ENCODE measurements around the gene ENO1.

ENO1 gene

GRCh38 chr1:8871965-8872399 lies 6.5 kb downstream of the ENO1 start:
- in situ Hi-C loops (cut with HindIII; ENCODE audit: low sequenced_read_pairs), result no loop called here

DNA sequence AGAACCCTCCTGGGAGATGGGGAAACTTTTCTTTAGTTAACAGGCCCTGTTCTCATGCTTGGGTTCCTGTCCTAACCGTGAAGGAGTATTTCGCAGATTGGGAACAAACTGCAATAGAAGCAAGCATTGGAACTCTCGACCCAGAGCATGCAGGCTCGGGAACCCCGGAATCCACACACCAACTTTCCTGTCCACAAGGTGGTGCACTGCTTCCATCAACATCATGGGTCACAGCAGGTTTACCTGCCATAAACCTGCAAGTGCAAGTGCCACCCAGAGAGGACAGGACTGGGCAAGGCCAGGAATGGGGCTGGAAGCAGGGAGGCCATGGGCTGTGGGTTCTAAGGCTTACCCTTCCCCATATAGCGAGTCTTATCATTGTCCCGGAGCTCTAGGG lies 6.9 kb downstream of the ENO1 start:
- in situ Hi-C loops (cut with HindIII; ENCODE audit: low sequenced_read_pairs), result no loop called here

DNA sequence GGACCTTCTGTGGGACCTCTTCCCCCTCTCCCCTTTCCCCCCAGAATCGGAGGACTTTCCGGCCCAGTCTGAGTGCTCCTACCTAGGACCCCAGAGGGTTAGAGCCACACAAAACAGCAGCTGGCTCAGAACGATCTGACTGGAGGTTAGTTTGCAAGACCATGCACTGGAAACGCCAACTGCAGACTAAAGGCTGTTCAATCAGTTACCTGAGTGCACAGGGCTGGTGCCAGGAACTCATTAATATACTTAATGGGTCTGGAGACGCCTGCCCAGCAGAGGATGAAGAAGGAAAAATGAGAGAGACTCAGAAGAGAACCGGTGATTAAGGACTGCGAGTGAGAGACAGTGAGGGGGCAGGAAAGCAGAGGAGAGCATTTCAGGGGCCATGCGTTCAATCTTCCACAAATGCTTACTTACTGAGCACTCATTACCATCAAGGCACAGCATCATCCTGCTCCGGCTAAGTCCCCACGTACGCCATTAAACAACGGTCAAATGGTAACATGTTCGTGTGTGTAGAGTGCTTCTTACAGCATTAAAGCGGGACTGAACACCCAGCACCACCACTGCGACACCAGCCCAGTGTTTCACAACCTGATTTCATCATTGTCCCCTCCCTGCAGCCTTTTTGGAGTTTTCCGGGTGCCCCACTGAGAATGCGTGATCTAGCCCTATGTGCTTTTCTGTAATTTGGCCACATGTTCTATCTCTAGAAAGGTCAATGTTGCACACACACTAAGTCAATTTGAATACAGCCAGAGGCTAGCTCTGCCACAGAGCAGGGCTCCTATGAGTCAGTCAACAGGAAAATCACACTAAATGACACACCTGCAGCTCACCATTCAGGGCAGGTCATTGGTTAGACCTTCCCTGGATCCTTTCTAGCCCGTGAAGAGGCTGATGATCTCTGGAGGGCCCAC lies 7.6 kb downstream of the ENO1 start:
- in situ Hi-C loops (cut with HindIII; ENCODE audit: low sequenced_read_pairs), result no loop called here

DNA sequence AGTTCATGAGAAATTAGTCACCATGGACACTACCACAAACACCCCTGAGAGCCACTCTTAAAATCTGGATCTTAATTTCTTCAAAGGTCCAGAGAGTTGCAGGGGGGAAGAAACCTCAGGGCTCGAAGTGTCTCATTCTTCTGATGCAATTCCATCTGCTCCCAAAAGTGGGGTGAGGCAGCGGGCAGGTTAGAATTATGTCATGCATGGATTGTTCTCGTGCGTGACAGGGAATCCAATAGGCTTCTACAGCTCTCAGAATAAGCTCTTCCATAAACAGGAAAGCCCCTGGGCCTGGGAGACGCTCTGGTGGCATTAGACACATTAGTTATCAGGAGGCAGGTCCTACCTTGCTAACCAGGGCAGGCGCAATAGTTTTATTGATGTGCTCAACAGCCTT lies 8.4 kb downstream of the ENO1 start:
- in situ Hi-C loops (cut with HindIII; ENCODE audit: low sequenced_read_pairs), result no loop called here

- in situ Hi-C loops (cut with HindIII; ENCODE audit: low sequenced_read_pairs), result no loop called here
Measured at GRCh38 chr1:8867878-8868567, 10.5 kb downstream of the ENO1 start.

GRCh38 chr1:8866792-8867415 lies 11.6 kb downstream of the ENO1 start:
- in situ Hi-C loops (cut with HindIII; ENCODE audit: low sequenced_read_pairs), result no loop called here

GRCh38 chr1:8866173-8866791 lies 12.2 kb downstream of the ENO1 start:
- in situ Hi-C loops (cut with HindIII; ENCODE audit: low sequenced_read_pairs), result no loop called here

DNA sequence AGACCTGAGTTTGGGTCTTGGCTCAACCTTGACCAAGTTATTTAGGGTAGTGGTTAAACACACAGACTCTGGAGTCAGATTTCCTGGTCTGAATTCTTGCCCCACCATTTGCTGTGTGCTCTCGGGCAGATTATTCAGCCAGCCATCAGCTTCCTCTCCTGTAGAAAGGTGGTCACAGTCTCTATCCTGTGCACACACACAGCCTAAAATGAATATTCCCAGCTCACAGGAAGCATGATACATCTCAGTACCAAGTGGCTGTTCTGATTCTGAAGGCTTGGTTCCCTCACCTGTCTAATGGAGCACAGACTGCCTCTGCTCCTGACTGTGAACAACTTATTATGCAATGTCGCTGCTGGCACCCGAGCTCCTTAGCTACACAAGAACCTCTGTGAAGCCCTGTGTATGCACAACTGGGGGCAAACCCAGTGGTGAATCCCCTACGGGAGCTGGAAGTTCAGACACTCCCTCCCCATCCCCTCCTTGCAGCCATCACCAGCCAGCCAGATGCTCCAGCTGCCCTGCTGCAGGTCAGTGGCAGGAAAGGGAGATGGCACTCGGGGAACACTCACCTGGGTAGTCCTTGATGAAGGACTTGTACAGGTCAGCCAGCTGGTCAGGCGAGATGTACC lies 13.7 kb downstream of the ENO1 start:
- in situ Hi-C loops (cut with HindIII; ENCODE audit: low sequenced_read_pairs), result loop anchor here (5.0 kb wide), 1 partner anchor 87 kb away; no protein-coding TSS in a partner anchor

GRCh38 chr1:8863794-8864233 lies 14.7 kb downstream of the ENO1 start:
- in situ Hi-C loops (cut with HindIII; ENCODE audit: low sequenced_read_pairs), result loop anchor here (5.0 kb wide), 1 partner anchor 88 kb away; no protein-coding TSS in a partner anchor

GRCh38 chr1:8863138-8863537 lies 15.3 kb downstream of the ENO1 start:
- in situ Hi-C loops (cut with HindIII; ENCODE audit: low sequenced_read_pairs), result loop anchor here (5.0 kb wide), 1 partner anchor 89 kb away; no protein-coding TSS in a partner anchor

DNA sequence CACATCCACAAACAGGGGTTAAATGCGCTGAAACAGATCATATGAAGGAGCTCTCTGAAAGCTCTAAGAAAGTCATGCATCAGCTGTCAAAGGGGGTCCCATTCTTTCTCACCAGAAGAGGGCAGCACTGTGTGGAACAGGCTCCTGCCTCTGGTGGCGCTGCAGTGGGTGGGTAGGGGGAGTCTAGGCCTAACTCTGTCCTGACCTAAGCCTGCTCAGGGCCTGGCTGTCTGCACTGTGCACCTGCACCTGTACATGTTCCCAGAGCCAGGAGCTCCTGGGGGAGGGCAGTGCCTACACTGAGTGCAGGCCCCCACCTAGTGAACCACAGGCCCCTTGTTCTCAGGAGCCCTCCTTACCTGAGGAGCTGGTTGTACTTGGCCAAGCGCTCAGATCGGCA lies 16.0 kb downstream of the ENO1 start:
- in situ Hi-C loops (cut with HindIII; ENCODE audit: low sequenced_read_pairs), result loop anchor here (5.0 kb wide), 1 partner anchor 90 kb away; no protein-coding TSS in a partner anchor

DNA sequence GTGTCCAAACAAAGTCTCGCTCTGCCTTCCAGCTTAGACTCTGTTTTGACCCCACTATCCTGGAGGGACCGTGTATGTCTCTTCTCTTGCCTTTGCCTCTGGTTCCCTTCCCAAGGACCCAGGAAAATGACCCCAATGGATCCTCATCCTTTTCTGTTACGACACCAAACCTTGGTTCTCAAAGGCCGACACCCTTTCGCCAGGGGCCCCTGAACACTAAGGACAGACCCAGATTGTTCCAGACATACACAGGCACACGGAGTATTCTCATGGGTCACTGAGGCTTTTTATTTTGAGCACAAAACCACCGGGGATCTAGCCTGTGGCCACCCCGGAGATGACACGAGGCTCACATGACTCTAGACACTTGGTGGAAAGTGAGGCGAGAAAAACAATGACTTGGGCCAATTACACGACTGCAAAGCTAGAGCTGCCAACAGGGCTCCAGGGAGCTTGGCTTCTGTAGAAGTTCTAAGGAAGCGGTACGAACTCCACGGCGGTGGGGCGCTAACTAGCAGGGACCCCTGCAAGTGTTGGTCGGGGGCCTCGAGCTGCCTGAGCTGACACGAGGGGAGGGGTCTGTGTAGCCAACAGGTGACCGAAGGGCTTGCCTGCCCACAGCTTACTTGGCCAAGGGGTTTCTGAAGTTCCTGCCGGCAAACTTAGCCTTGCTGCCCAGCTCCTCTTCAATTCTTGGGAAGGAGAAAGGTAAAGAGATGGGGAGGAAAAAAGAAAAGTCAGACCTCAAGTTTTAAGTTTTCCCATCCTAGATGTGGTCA lies 17.6 kb downstream of the ENO1 start:
- in situ Hi-C loops (cut with HindIII; ENCODE audit: low sequenced_read_pairs), result loop anchor here (5.0 kb wide), 1 partner anchor 91 kb away; no protein-coding TSS in a partner anchor

- in situ Hi-C loops (cut with HindIII; ENCODE audit: low sequenced_read_pairs), result no loop called here
Measured at GRCh38 chr1:8858888-8859706, 19.4 kb downstream of the ENO1 start.

- in situ Hi-C loops (cut with HindIII; ENCODE audit: low sequenced_read_pairs), result no loop called here
Measured at GRCh38 chr1:8858112-8858668, 20.3 kb downstream of the ENO1 start.

DNA sequence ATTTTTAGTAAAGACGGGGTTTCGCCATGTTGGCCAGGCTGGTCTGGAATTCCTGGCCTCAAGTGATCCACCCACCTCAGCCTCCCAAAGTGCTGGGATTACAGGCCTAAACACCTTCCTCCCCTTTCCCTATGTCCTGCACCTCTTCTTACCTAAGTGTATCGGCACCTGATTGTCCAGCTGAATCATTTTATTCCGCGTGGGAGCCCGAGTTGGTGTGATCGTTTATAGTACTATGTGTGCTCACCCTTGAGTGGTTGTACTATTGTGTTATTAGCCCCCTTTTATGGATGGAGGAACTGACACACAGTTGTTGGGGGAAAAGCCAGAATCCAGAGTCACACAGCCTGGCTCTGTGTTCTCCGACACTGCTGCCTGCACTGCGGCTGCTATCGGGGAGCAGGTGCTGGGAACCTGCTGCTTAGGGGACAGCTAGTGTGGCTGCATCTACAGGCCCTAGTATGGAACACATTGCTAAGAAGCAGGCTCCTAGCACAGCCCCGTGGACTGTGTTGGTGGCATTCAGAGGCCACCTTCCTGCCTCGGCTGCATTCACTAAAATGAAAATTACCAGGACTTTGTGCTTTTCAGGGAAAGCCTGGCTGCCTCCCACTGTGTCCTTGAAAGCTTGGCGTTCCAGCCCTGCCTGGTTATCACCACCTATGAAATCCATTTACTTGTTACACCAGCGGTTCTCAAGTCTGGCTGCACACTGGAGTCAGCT lies 21.6 kb downstream of the ENO1 start:
- in situ Hi-C loops (cut with HindIII; ENCODE audit: low sequenced_read_pairs), result no loop called here

- in situ Hi-C loops (cut with HindIII; ENCODE audit: low sequenced_read_pairs), result no loop called here
Measured at GRCh38 chr1:8854240-8854639, 24.2 kb downstream of the ENO1 start.

DNA sequence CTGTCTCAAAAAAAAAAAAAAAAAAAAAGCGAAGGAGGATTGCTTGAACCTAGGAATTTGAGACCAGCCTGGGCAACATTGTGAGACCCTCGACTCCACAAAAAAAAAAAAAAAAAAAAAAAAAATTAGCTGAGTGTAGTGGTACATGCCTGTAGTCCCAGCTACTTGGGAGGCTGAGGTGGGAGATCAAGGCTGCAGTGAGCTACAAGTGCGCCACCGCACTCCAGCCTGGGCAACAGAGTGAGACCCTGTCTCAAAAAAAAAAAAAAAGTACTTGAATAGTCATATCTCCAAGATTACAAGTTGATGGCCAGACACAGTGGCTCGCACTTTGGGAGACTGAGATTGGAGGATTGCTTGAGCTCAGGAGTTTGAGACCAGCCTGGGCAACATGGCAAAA lies 27.4 kb downstream of the ENO1 start:
- in situ Hi-C loops (cut with HindIII; ENCODE audit: low sequenced_read_pairs), result no loop called here

Measured in endothelial cell of hepatic sinusoid (primary cell).